MM.1S (cell line): Measurements from ENCODE around the gene EPHA6.
"Not testable (repeated sequence)": the region's sequence is repeated elsewhere in the genome, so short reads cannot be mapped to it uniquely, and the experiment has no call there.

ENCODE experiments used
- DNase-seq: peaks from one replicate; pipeline ENCODE4 v3.0.0-alpha.2; 2015
- H2AFZ ChIP-seq: fragments of 300-600 bp; sonication (generic); 2 replicates; pipeline ENCODE4 v1.6.0; 2016; ENCODE audit warnings: antibody characterized with exemption, low read length
- H3F3A ChIP-seq: fragments of 300-600 bp; sonication (generic); 2 replicates; pipeline ENCODE4 v1.6.1; 2016; ENCODE audit warnings: mild to moderate bottlenecking, antibody characterized with exemption, low read length, moderate library complexity, mixed read lengths; ENCODE audit not compliant: insufficient read depth
- H3K27ac ChIP-seq: fragments of 300-600 bp; sonication (generic); 2 replicates; pipeline ENCODE4 v1.5.1; 2016; ENCODE audit warnings: mild to moderate bottlenecking, low read length
- H3K27me3 ChIP-seq: fragments of 300-600 bp; sonication (generic); replicated peaks from 2 replicates; pipeline ENCODE4 v1.6.0; 2016; ENCODE audit warnings: low read length; ENCODE audit not compliant: insufficient read depth
- H3K36me3 ChIP-seq: fragments of 300-600 bp; sonication (generic); replicated peaks from 2 replicates; pipeline ENCODE4 v1.6.1; 2016; ENCODE audit warnings: mild to moderate bottlenecking, low read length, mixed read lengths; ENCODE audit not compliant: insufficient read depth
- H3K4me1 ChIP-seq: fragments of 300-600 bp; sonication (generic); 2 replicates; pipeline ENCODE4 v1.6.1; 2016; ENCODE audit warnings: low read length, mixed read lengths
- H3K4me2 ChIP-seq: fragments of 300-600 bp; sonication (generic); 2 replicates; pipeline ENCODE4 v1.6.0; 2016; ENCODE audit warnings: low read depth, low read length
- H3K4me3 ChIP-seq: fragments of 300-600 bp; sonication (generic); 2 replicates; pipeline ENCODE4 v1.5.1; 2016; ENCODE audit warnings: low read length, mixed read lengths
- H3K79me2 ChIP-seq: fragments of 300-600 bp; sonication (generic); 2 replicates; pipeline ENCODE4 v1.6.1; 2016; ENCODE audit warnings: mixed run types, low read length, mixed read lengths
- H3K9ac ChIP-seq: fragments of 300-600 bp; sonication (generic); 2 replicates; pipeline ENCODE4 v1.6.1; 2016; ENCODE audit warnings: low read length, mixed read lengths
- H3K9me2 ChIP-seq: fragments of 300-600 bp; sonication (generic); replicated peaks from 2 replicates; pipeline ENCODE4 v1.6.1; 2016; ENCODE audit warnings: mild to moderate bottlenecking, low read length, mixed read lengths; ENCODE audit not compliant: insufficient read depth
- H3K9me3 ChIP-seq: fragments of 300-600 bp; sonication (generic); replicated peaks from 2 replicates; pipeline ENCODE4 v1.6.1; 2016; ENCODE audit warnings: mild to moderate bottlenecking, low read length, mixed read lengths; ENCODE audit not compliant: insufficient read depth
- H4K20me1 ChIP-seq: fragments of 300-600 bp; sonication (generic); 2 replicates; pipeline ENCODE4 v1.6.1; 2016; ENCODE audit warnings: mild to moderate bottlenecking, low read length, moderate library complexity, mixed read lengths; ENCODE audit not compliant: insufficient read depth
- CTCF ChIP-seq: fragments of 300-600 bp; sonication (generic); IDR thresholded peaks from 2 replicates; pipeline ENCODE4 v1.5.1; 2016; ENCODE audit warnings: antibody characterized with exemption, low read length, mixed read lengths
- EZH2 ChIP-seq: fragments of 300-600 bp; sonication (generic); optimal IDR thresholded peaks from 2 replicates; pipeline ENCODE3; 2017; ENCODE audit warnings: low read depth, mild to moderate bottlenecking, antibody characterized with exemption, low read length, mixed read lengths
- EZH2phosphoT487 ChIP-seq: fragments of 300-600 bp; sonication (generic); IDR thresholded peaks from 2 replicates; pipeline ENCODE4 v1.6.1; 2018; ENCODE audit warnings: antibody characterized with exemption, low read length

The EPHA6 gene

GRCh38 chr3:97439373-97439772 is 625.0 kb downstream of the EPHA6 start:
- Histone ChIP-seq H4K20me1 (no peaks in the 10 kb centered on the region), H3K4me1 (no peaks in the 10 kb centered on the region), H3K27me3 (no peaks in the 10 kb centered on the region), H3F3A (no peaks in the 10 kb centered on the region), H2AFZ (no peak overlapping the region), H3K27ac (no peak overlapping the region), H3K79me2 (no peaks in the 10 kb centered on the region), H3K4me3 (no peak overlapping the region), H3K9me2 (no peaks in the 10 kb centered on the region), H3K36me3 (no peaks in the 10 kb centered on the region), H3K9ac (no peak overlapping the region), H3K9me3 (no peaks in the 10 kb centered on the region), H3K4me2 (no peak overlapping the region)
- TF ChIP-seq CTCF = no peak
- no peak for TF ChIP-seq EZH2phosphoT487
- no peak for TF ChIP-seq EZH2
- DNase-seq = no peak

GRCh38 chr3:97464035-97464434 is 649.6 kb downstream of the EPHA6 start:
- Histone ChIP-seq H3K27me3 (no peaks in the 10 kb centered on the region), H3K4me3 (no peak overlapping the region), H4K20me1 (no peaks in the 10 kb centered on the region), H3K27ac (no peak overlapping the region), H3K9me2 (no peaks in the 10 kb centered on the region), H3K4me1 (peaks cover 15% of the 10 kb centered on the region), H3F3A (no peaks in the 10 kb centered on the region), H3K36me3 (no peaks in the 10 kb centered on the region), H3K9ac (no peak overlapping the region), H3K4me2 (no peak overlapping the region), H2AFZ (no peak overlapping the region), H3K9me3 (no peaks in the 10 kb centered on the region), H3K79me2 (no peaks in the 10 kb centered on the region)
- TF ChIP-seq EZH2 = no peak
- TF ChIP-seq CTCF = no peak
- TF ChIP-seq EZH2phosphoT487 = no peak
- DNase-seq = no peak

- H3K9ac ChIP-seq = no peak overlapping the region
- no peak overlapping the region for H3K4me2 ChIP-seq
- no peak overlapping the region for H2AFZ ChIP-seq
- TF ChIP-seq EZH2phosphoT487 (no peak), CTCF (no peak), EZH2 (no peak)
- no peaks in the 10 kb centered on the region for H3K9me2 ChIP-seq
- DNase-seq = no peak
- H3K36me3 ChIP-seq = no peaks in the 10 kb centered on the region
- no peaks in the 10 kb centered on the region for H3K27me3 ChIP-seq
- H3K9me3 ChIP-seq = no peaks in the 10 kb centered on the region
- H3K27ac ChIP-seq = no peak overlapping the region
- no peaks in the 10 kb centered on the region for H3F3A ChIP-seq
- no peaks in the 10 kb centered on the region for H4K20me1 ChIP-seq
- H3K4me3 ChIP-seq = no peak overlapping the region
- H3K79me2 ChIP-seq = no peaks in the 10 kb centered on the region
- H3K4me1 ChIP-seq = peaks cover 11% of the 10 kb centered on the region
Measured at GRCh38 chr3:97470481-97470880, 656.1 kb downstream of the EPHA6 start.

GRCh38 chr3:97479740-97480139 is 665.3 kb downstream of the EPHA6 start:
- Histone ChIP-seq H3K4me1 (no peaks in the 10 kb centered on the region), H4K20me1 (no peaks in the 10 kb centered on the region), H3K4me3 (no peak overlapping the region), H3K9me3 (no peaks in the 10 kb centered on the region), H3K27ac (no peak overlapping the region), H3F3A (no peaks in the 10 kb centered on the region), H3K9ac (no peak overlapping the region), H3K4me2 (no peak overlapping the region), H3K36me3 (no peaks in the 10 kb centered on the region), H2AFZ (no peak overlapping the region), H3K9me2 (no peaks in the 10 kb centered on the region), H3K79me2 (no peaks in the 10 kb centered on the region), H3K27me3 (no peaks in the 10 kb centered on the region)
- DNase-seq = no peak
- TF ChIP-seq EZH2phosphoT487 (no peak), EZH2 (no peak), CTCF (no peak)

- H3K4me1 ChIP-seq, H3K27ac ChIP-seq, H4K20me1 ChIP-seq, H3K27me3 ChIP-seq, DNase-seq, H3K4me2 ChIP-seq, H2AFZ ChIP-seq, H3K9me3 ChIP-seq, H3K9me2 ChIP-seq, H3K36me3 ChIP-seq, H3F3A ChIP-seq, H3K9ac ChIP-seq, H3K4me3 ChIP-seq, H3K79me2 ChIP-seq: not testable (repeated sequence)
Measured at GRCh38 chr3:97480696-97481289, 666.4 kb downstream of the EPHA6 start.
